ENCODE results near the gene FBXO28.
"Not testable (repeated sequence)": the region's sequence is repeated elsewhere in the genome, so short reads cannot be mapped to it uniquely, and the experiment has no call there.

Gene FBXO28

GRCh38 chr1:224068458-224069072, 45.3 kb upstream of the FBXO28 start:
- H3K27me3 ChIP-seq = no peaks in the 10 kb centered on the region
- H3K27ac ChIP-seq = no peak overlapping the region
- no peaks in the 10 kb centered on the region for H3K36me3 ChIP-seq
- no peak for TF ChIP-seq CTCF (IDR thresholded peaks at IDR 0.05)
- H3K4me3 ChIP-seq (ENCODE audit: low read depth in 1 of 2, low read length in 1 of 2) = no peak overlapping the region
- no peaks in the 10 kb centered on the region for H3K9me3 ChIP-seq
- H3K4me1 ChIP-seq (ENCODE audit: control insufficient read depth in 1 of 2, insufficient read depth in 1 of 2, low read depth in 1 of 2, low read length in 1 of 2) = no peaks in the 10 kb centered on the region

GRCh38 chr1:224069138-224069537, 44.8 kb upstream of the FBXO28 start:
- Histone ChIP-seq H3K9me3 (no peaks in the 10 kb centered on the region), H3K4me3 (ENCODE audit: low read depth in 1 of 2, low read length in 1 of 2) (no peak overlapping the region), H3K27me3 (no peaks in the 10 kb centered on the region), H3K4me1 (ENCODE audit: control insufficient read depth in 1 of 2, insufficient read depth in 1 of 2, low read depth in 1 of 2, low read length in 1 of 2) (no peaks in the 10 kb centered on the region), H3K27ac (no peak overlapping the region), H3K36me3 (no peaks in the 10 kb centered on the region)
- no peak for TF ChIP-seq CTCF (IDR thresholded peaks at IDR 0.05)

- TF ChIP-seq CTCF (IDR thresholded peaks at IDR 0.05) = no peak
- no peak overlapping the region for H3K27ac ChIP-seq
- H3K9me3 ChIP-seq = no peaks in the 10 kb centered on the region
- H3K36me3 ChIP-seq = no peaks in the 10 kb centered on the region
- no peak overlapping the region for H3K4me3 ChIP-seq (ENCODE audit: low read depth in 1 of 2, low read length in 1 of 2)
- no peaks in the 10 kb centered on the region for H3K4me1 ChIP-seq (ENCODE audit: control insufficient read depth in 1 of 2, insufficient read depth in 1 of 2, low read depth in 1 of 2, low read length in 1 of 2)
- H3K27me3 ChIP-seq = no peaks in the 10 kb centered on the region
Measured at GRCh38 chr1:224070521-224070920, 43.4 kb upstream of the FBXO28 start.

- Histone ChIP-seq H3K27me3 (peaks cover 22% of the 10 kb centered on the region), H3K4me3 (ENCODE audit: low read depth in 1 of 2, low read length in 1 of 2) (no peak overlapping the region), H3K36me3 (no peaks in the 10 kb centered on the region), H3K9me3 (no peaks in the 10 kb centered on the region), H3K4me1 (ENCODE audit: control insufficient read depth in 1 of 2, insufficient read depth in 1 of 2, low read depth in 1 of 2, low read length in 1 of 2) (no peaks in the 10 kb centered on the region), H3K27ac (no peak overlapping the region)
- no peak for TF ChIP-seq CTCF (IDR thresholded peaks at IDR 0.05)
Measured at GRCh38 chr1:224076407-224076806, 37.5 kb upstream of the FBXO28 start.

GRCh38 chr1:224079644-224080043, 34.3 kb upstream of the FBXO28 start:
- H3K36me3 ChIP-seq; H3K4me3 ChIP-seq (ENCODE audit: low read depth in 1 of 2, low read length in 1 of 2); H3K9me3 ChIP-seq; H3K4me1 ChIP-seq (ENCODE audit: control insufficient read depth in 1 of 2, insufficient read depth in 1 of 2, low read depth in 1 of 2, low read length in 1 of 2); H3K27ac ChIP-seq: not testable (repeated sequence)
- H3K27me3 ChIP-seq = peaks cover 32% of the 10 kb centered on the region

GRCh38 chr1:224080115-224080774, 33.7 kb upstream of the FBXO28 start:
- H3K36me3 ChIP-seq = no peaks in the 10 kb centered on the region
- peaks cover 32% of the 10 kb centered on the region for H3K27me3 ChIP-seq
- H3K4me3 ChIP-seq (ENCODE audit: low read depth in 1 of 2, low read length in 1 of 2) = no peak overlapping the region
- no peaks in the 10 kb centered on the region for H3K9me3 ChIP-seq
- no peaks in the 10 kb centered on the region for H3K4me1 ChIP-seq (ENCODE audit: control insufficient read depth in 1 of 2, insufficient read depth in 1 of 2, low read depth in 1 of 2, low read length in 1 of 2)
- no peak for TF ChIP-seq CTCF (IDR thresholded peaks at IDR 0.05)
- no peak overlapping the region for H3K27ac ChIP-seq

All from neutrophil (primary cell).